NCI-H345 treated with DMSO at 0.1 percent for 48 hours (cell line): Measurements from ENCODE around the gene AGPAT3.

Source experiments
- DNase-seq: peaks from one replicate; lab custom pipeline; 2025; ENCODE audit not compliant: unreplicated experiment; lab: John Stamatoyannopoulos, UW

AGPAT3 gene

GRCh38 chr21:43951911-43952703 is 87.1 kb downstream of the AGPAT3 start:
- DNase-seq: no peak

GRCh38 chr21:43953021-43953420 is 88.0 kb downstream of the AGPAT3 start:
- DNase-seq: no peak

- no peak for DNase-seq
These were observed 89.0 kb downstream of the AGPAT3 start for GRCh38 chr21:43954042-43954441.

- no peak for DNase-seq
These were observed 89.9 kb downstream of the AGPAT3 start for GRCh38 chr21:43954896-43955295.

GRCh38 chr21:43956019-43956669 is 91.1 kb downstream of the AGPAT3 start:
- no peak for DNase-seq

- no peak for DNase-seq
These were observed 91.6 kb downstream of the AGPAT3 start for GRCh38 chr21:43956670-43957035.

GRCh38 chr21:43957128-43957571 is 92.1 kb downstream of the AGPAT3 start:
- no peak for DNase-seq

- DNase-seq: no peak
These were observed 92.8 kb downstream of the AGPAT3 start for GRCh38 chr21:43957611-43958362.

GRCh38 chr21:43958364-43959158 is 93.5 kb downstream of the AGPAT3 start:
- DNase-seq: no peak

GRCh38 chr21:43959231-43960116 is 94.5 kb downstream of the AGPAT3 start:
- no peak for DNase-seq

GRCh38 chr21:43961382-43961909 is 96.4 kb downstream of the AGPAT3 start:
- no peak for DNase-seq

- no peak for DNase-seq
These were observed 101.0 kb downstream of the AGPAT3 start for GRCh38 chr21:43965911-43966585.

- DNase-seq: no peak
These were observed 102.0 kb downstream of the AGPAT3 start for GRCh38 chr21:43966946-43967512.

GRCh38 chr21:43967981-43968380 is 103.0 kb downstream of the AGPAT3 start:
- no peak for DNase-seq

- no peak for DNase-seq
These were observed 103.5 kb downstream of the AGPAT3 start for GRCh38 chr21:43968410-43969114.

GRCh38 chr21:43969115-43969444 is 104.1 kb downstream of the AGPAT3 start:
- no peak for DNase-seq

- no peak for DNase-seq
These were observed 105.5 kb downstream of the AGPAT3 start for GRCh38 chr21:43970551-43970950.

GRCh38 chr21:43971201-43971991 is 106.4 kb downstream of the AGPAT3 start:
- no peak for DNase-seq
